ENCODE data around the gene C1orf115. TPM values are rescaled to one million over a fixed set of nuclear protein-coding genes. Genes with fewer than 3 reads are reported as not detected.

C1orf115 gene
- total RNA-seq, 4 donors from 2014 or later, result 7.1 to 28.0 (median 12.9) TPM

DNA sequence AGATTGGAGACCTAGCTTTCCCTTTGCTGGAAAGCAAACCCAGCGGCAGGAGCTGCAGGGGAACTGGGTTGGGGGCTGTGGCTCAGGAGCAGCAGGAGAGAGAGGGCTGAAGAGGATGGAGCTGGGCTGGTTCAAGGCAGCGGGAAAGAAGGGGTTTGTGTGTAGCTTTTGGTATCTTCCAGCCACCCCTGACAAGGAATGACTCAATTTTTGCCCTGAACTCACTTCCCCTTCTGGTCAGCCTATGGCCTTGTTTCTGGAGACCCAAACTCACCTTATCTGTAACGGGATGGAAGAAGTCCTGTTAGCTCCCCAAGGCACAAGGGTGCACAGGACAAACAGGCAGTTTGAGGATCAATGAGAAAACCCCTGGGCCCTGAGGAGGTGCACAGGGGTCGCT lies 13.1 kb downstream of the C1orf115 start:
- Histone ChIP-seq H3K4me3 (no peak overlapping the region), H3K9me3 (no peaks in the 10 kb centered on the region), H3K27me3 (no peaks in the 10 kb centered on the region), H3K36me3 (no peaks in the 10 kb centered on the region), H3K4me1 (no peaks in the 10 kb centered on the region), H3K27ac (no peak overlapping the region)
- TF ChIP-seq POLR2A (IDR thresholded peaks at IDR 0.05), result no peak
- TF ChIP-seq, protein P1, sequence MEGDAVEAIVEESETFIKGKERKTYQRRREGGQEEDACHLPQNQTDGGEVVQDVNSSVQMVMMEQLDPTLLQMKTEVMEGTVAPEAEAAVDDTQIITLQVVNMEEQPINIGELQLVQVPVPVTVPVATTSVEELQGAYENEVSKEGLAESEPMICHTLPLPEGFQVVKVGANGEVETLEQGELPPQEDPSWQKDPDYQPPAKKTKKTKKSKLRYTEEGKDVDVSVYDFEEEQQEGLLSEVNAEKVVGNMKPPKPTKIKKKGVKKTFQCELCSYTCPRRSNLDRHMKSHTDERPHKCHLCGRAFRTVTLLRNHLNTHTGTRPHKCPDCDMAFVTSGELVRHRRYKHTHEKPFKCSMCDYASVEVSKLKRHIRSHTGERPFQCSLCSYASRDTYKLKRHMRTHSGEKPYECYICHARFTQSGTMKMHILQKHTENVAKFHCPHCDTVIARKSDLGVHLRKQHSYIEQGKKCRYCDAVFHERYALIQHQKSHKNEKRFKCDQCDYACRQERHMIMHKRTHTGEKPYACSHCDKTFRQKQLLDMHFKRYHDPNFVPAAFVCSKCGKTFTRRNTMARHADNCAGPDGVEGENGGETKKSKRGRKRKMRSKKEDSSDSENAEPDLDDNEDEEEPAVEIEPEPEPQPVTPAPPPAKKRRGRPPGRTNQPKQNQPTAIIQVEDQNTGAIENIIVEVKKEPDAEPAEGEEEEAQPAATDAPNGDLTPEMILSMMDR (IDR thresholded peaks at IDR 0.05), result no peak
- DNase-seq, result no peak
- intact Hi-C loops (cut with DNase I; ENCODE audit: low total_unique reads), result no loop called here

DNA sequence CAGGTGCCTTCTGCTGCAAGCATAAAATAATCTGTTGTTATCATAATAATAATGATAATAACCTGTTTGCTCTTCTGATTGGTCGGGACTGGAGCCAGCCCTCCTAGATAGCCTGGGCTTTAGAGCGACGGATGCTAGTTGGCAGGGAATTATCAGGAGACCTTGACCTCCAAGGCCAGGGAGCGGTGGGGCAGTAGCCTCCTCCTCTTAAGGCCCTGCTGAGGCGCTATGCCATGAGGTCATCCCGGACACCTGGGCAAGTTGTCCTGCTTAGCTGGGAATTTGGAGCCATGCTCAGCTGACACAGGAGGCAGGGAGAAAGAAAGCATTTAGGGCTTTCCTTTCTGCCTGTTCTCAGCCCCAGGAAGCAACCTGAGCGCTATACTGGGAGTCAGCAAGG lies 15.6 kb downstream of the C1orf115 start:
- no peak overlapping the region for H3K27ac ChIP-seq
- no peaks in the 10 kb centered on the region for H3K4me1 ChIP-seq
- no peaks in the 10 kb centered on the region for H3K36me3 ChIP-seq
- no peaks in the 10 kb centered on the region for H3K27me3 ChIP-seq
- intact Hi-C loops (cut with DNase I; ENCODE audit: low total_unique reads), result no loop called here
- H3K9me3 ChIP-seq, result no peaks in the 10 kb centered on the region
- no peak for DNase-seq
- no peak overlapping the region for H3K4me3 ChIP-seq
- TF ChIP-seq, protein P1 (IDR thresholded peaks at IDR 0.05), result no peak
- no peak for TF ChIP-seq POLR2A (IDR thresholded peaks at IDR 0.05)

DNA sequence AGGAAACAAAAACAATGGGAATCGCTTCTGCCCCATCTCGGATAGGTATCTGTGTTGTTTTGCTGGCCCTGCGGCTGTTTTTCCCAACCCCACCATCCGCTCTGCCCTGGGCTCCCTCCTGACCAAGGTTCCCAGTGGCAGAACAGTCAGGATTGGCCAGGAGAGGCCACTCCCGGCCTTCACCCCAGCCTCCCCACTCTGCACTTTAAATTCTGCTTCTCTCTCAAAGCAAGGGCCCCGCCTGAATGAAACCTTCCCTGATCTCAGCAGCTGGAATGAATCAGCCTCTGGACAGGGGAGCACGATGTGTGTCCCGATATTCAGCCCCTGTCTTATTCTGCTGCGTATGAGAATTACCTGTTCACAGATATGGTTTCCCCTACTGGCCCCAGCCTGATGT lies 16.3 kb downstream of the C1orf115 start:
- no peaks in the 10 kb centered on the region for H3K9me3 ChIP-seq
- no peaks in the 10 kb centered on the region for H3K4me1 ChIP-seq
- no peaks in the 10 kb centered on the region for H3K36me3 ChIP-seq
- DNase-seq, result no peak
- H3K4me3 ChIP-seq, result no peak overlapping the region
- intact Hi-C loops (cut with DNase I; ENCODE audit: low total_unique reads), result no loop called here
- H3K27ac ChIP-seq, result no peak overlapping the region
- TF ChIP-seq POLR2A (IDR thresholded peaks at IDR 0.05), result no peak
- TF ChIP-seq, protein P1 (IDR thresholded peaks at IDR 0.05), result no peak
- no peaks in the 10 kb centered on the region for H3K27me3 ChIP-seq

DNA sequence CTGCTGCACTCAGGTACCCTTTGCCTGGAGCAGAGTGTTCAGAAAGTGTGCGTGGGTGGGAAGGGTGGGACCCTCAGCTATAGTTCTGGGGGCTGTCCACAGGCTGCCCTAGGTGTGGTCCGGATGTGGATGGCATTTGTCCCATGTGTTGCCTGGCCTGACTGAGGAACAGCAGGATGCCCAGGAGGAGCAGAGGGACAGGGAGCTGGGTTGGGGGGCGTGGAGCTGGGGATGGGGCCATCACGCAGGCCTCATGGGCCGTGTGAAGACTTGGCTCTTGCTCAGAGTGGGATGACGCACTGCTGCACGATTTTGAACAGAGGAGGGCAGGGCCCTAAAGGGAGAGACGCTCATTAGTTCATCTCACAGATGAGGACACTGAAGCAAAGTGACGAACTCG lies 17.0 kb downstream of the C1orf115 start:
- intact Hi-C loops (cut with DNase I; ENCODE audit: low total_unique reads), result no loop called here
- TF ChIP-seq, protein P1 (IDR thresholded peaks at IDR 0.05), result no peak
- TF ChIP-seq POLR2A (IDR thresholded peaks at IDR 0.05), result no peak
- Histone ChIP-seq H3K9me3 (no peaks in the 10 kb centered on the region), H3K27me3 (no peaks in the 10 kb centered on the region), H3K36me3 (no peaks in the 10 kb centered on the region), H3K27ac (no peak overlapping the region), H3K4me3 (no peak overlapping the region), H3K4me1 (no peaks in the 10 kb centered on the region)
- DNase-seq, result no peak

DNA sequence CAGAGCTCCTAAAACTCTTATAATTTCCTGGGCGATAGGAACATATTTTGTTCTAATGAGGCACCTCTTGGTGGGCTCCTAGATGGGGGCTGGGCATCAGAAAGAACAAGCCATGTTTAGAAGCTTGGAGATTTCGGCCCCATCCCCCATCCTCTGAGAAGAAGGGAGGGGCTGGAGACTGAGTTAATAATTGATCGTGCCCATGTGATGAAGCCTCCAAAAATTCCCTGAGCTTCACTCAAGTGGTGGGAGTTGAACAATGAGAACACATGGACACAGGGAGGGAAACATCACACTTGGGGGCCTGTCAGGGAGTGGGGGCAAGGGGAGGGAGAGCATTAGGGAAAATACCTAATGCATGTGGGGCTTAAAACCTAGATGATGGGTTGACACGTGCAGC lies 18.1 kb downstream of the C1orf115 start:
- no peak overlapping the region for H3K27ac ChIP-seq
- intact Hi-C loops (cut with DNase I; ENCODE audit: low total_unique reads), result no loop called here
- no peaks in the 10 kb centered on the region for H3K27me3 ChIP-seq
- no peaks in the 10 kb centered on the region for H3K9me3 ChIP-seq
- H3K4me1 ChIP-seq, result no peaks in the 10 kb centered on the region
- TF ChIP-seq POLR2A (IDR thresholded peaks at IDR 0.05), result no peak
- TF ChIP-seq, protein P1 (IDR thresholded peaks at IDR 0.05), result no peak
- DNase-seq, result no peak
- no peaks in the 10 kb centered on the region for H3K36me3 ChIP-seq
- H3K4me3 ChIP-seq, result no peak overlapping the region
